Right atrium auricular region (tissue), 2 donors: ENCODE results near the gene RALBP1. TPM values are rescaled to one million over a fixed set of nuclear protein-coding genes. Genes with fewer than 3 reads are reported as not detected.

Source experiments
- DNase-seq: peaks from one replicate; pipeline ENCODE4 v3.0.0-alpha.2; 2019; ENCODE audit warnings: low spot score
- H3K27ac ChIP-seq, 2 donors: fragments of 200-600 bp; sonication (generic); 1 replicate in 1 of 2; 2 replicates in 1 of 2; pipeline ENCODE4 v1.5.1; 2016 to 2019
- H3K27me3 ChIP-seq, 2 donors: fragments of 200-600 bp; sonication (generic); one replicate each; pipeline versions ENCODE4 v1.5.1 to v1.6.0; 2017 to 2019
- H3K36me3 ChIP-seq: fragments of 200-600 bp; sonication (generic); one replicate; pipeline ENCODE4 v1.5.1; 2016
- H3K4me1 ChIP-seq, 2 donors: fragments of 200-600 bp; sonication (generic); one replicate each; pipeline versions ENCODE4 v1.5.1 to v1.6.0; 2017 to 2019
- H3K4me3 ChIP-seq, 2 donors: fragments of 200-600 bp; sonication (generic); 1 replicate in 1 of 2; 2 replicates in 1 of 2; pipeline ENCODE4 v1.5.1; 2017 to 2019; ENCODE audit warnings: mild to moderate bottlenecking in 1 of 2, moderate library complexity in 1 of 2
- H3K9me3 ChIP-seq, 2 donors: fragments of 200-600 bp; sonication (generic); one replicate each; pipeline ENCODE4 v1.5.1; 2019
- CTCF ChIP-seq, 2 donors: fragments of 200-600 bp; sonication (generic); IDR thresholded peaks; one replicate each; pipeline ENCODE4 v1.5.1; 2019; ENCODE audit warnings: antibody characterized with exemption in 2 of 2
- total RNA-seq, 2 donors: library from RNA; depleted of rRNA; stranded (reverse); fragments of >200 nt; gene quantifications; one replicate each; pipeline ENCODE4 v1.1.0, GENCODE V29; 2016

RALBP1 gene
- total RNA-seq, 2 donors from 2014 or later = 58.7 to 62.5 TPM

- Histone ChIP-seq H3K4me1 (peaks cover 0 to 4% of the 10 kb centered on the region in 2 donors), H3K36me3 (peaks cover 59% of the 10 kb centered on the region), H3K27ac (no peak overlapping the region), H3K4me3 (no peak overlapping the region), H3K9me3 (no peaks in the 10 kb centered on the region), H3K27me3 (no peaks in the 10 kb centered on the region)
- no peak for TF ChIP-seq CTCF (IDR thresholded peaks at IDR 0.05)
- DNase-seq = no peak
These were observed 56.6 kb downstream of the RALBP1 start for GRCh38 chr18:9531791-9532410.

- H3K36me3 ChIP-seq = peaks cover 67% of the 10 kb centered on the region
- H3K27me3 ChIP-seq = no peaks in the 10 kb centered on the region
- H3K27ac ChIP-seq = no peak overlapping the region
- H3K4me1 ChIP-seq = peaks cover 0 to 4% of the 10 kb centered on the region in 2 donors
- no peak overlapping the region for H3K4me3 ChIP-seq
- DNase-seq = no peak
- TF ChIP-seq CTCF (IDR thresholded peaks at IDR 0.05) = no peak
- no peaks in the 10 kb centered on the region for H3K9me3 ChIP-seq
These were observed 59.5 kb downstream of the RALBP1 start for GRCh38 chr18:9534844-9535243.

GRCh38 chr18:9535430-9535991 lies 60.2 kb downstream of the RALBP1 start:
- H3K4me3 ChIP-seq = no peak overlapping the region
- H3K36me3 ChIP-seq = peaks cover 67% of the 10 kb centered on the region
- H3K9me3 ChIP-seq = no peaks in the 10 kb centered on the region
- DNase-seq = no peak
- H3K4me1 ChIP-seq = peaks cover 0 to 4% of the 10 kb centered on the region in 2 donors
- TF ChIP-seq CTCF (IDR thresholded peaks at IDR 0.05) = no peak
- no peak overlapping the region for H3K27ac ChIP-seq
- H3K27me3 ChIP-seq = no peaks in the 10 kb centered on the region

- peaks cover 59% of the 10 kb centered on the region for H3K36me3 ChIP-seq
- H3K27ac ChIP-seq = no peak overlapping the region
- TF ChIP-seq CTCF (IDR thresholded peaks at IDR 0.05) = no peak
- H3K27me3 ChIP-seq = no peaks in the 10 kb centered on the region
- no peak for DNase-seq
- H3K4me1 ChIP-seq = peaks cover 0 to 4% of the 10 kb centered on the region in 2 donors
- H3K9me3 ChIP-seq = no peaks in the 10 kb centered on the region
- H3K4me3 ChIP-seq = no peak overlapping the region
These were observed 61.2 kb downstream of the RALBP1 start for GRCh38 chr18:9536354-9537152.

GRCh38 chr18:9537677-9538076 lies 62.4 kb downstream of the RALBP1 start:
- Histone ChIP-seq H3K4me3 (no peak overlapping the region), H3K4me1 (peaks cover 0 to 4% of the 10 kb centered on the region in 2 donors), H3K9me3 (no peaks in the 10 kb centered on the region), H3K27me3 (no peaks in the 10 kb centered on the region), H3K27ac (no peak overlapping the region), H3K36me3 (peaks cover 53% of the 10 kb centered on the region)
- no peak for DNase-seq
- TF ChIP-seq CTCF (IDR thresholded peaks at IDR 0.05) = no peak
